ENCODE results near the gene MTUS2. TPM values are rescaled to one million over a fixed set of nuclear protein-coding genes. Genes with fewer than 3 reads are reported as not detected.
A peak's percentile ranks its signal among the peaks of the same experiment; 100 is the strongest.

MTUS2 gene
- total and polyA plus RNA-seq, 2 donors from 2014 or later: 0.06 to 0.22 TPM

GRCh38 chr13:29525757-29526156 is 705.6 kb downstream of the MTUS2 start:
- no peak overlapping the region for H3K9ac ChIP-seq (ENCODE audit: low read length in 3 of 3)
- H3K9me3 ChIP-seq (ENCODE audit: control insufficient read depth in 2 of 3, insufficient read depth in 1 of 3, low read length in 3 of 3): no peaks in the 10 kb centered on the region
- FAIRE-seq (no peak), DNase-seq (no peak)
- TF ChIP-seq CTCF (IDR thresholded peaks at IDR 0.05; ENCODE audit: borderline replicate concordance, extremely low read depth, insufficient read depth): no peak
- H3K27ac ChIP-seq (ENCODE audit: low read depth in 2 of 2, low read length in 2 of 2): no peak overlapping the region
- H3K4me3 ChIP-seq (ENCODE audit: low read length in 3 of 3): no peak overlapping the region
- H3K4me1 ChIP-seq (ENCODE audit: control insufficient read depth in 2 of 3, insufficient read depth in 2 of 3, low read depth in 1 of 3, low read length in 3 of 3): no peaks in the 10 kb centered on the region
- no peaks in the 10 kb centered on the region for H3K27me3 ChIP-seq (ENCODE audit: control insufficient read depth, insufficient read depth, low read length)
- intact Hi-C loops (cut with DNase I): no loop called here
- no peaks in the 10 kb centered on the region for H3K36me3 ChIP-seq (ENCODE audit: control insufficient read depth in 2 of 3, insufficient read depth in 3 of 3, low read length in 3 of 3)

- Histone ChIP-seq H3K9me3 (ENCODE audit: control insufficient read depth in 2 of 3, insufficient read depth in 1 of 3, low read length in 3 of 3) (no peaks in the 10 kb centered on the region), H3K27ac (ENCODE audit: low read depth in 2 of 2, low read length in 2 of 2) (no peak overlapping the region), H3K4me3 (ENCODE audit: low read length in 3 of 3) (no peak overlapping the region), H3K9ac (ENCODE audit: low read length in 3 of 3) (no peak overlapping the region), H3K27me3 (ENCODE audit: control insufficient read depth, insufficient read depth, low read length) (no peaks in the 10 kb centered on the region), H3K36me3 (ENCODE audit: control insufficient read depth in 2 of 3, insufficient read depth in 3 of 3, low read length in 3 of 3) (no peaks in the 10 kb centered on the region), H3K4me1 (ENCODE audit: control insufficient read depth in 2 of 3, insufficient read depth in 2 of 3, low read depth in 1 of 3, low read length in 3 of 3) (no peaks in the 10 kb centered on the region)
- intact Hi-C loops (cut with DNase I): no loop called here
- FAIRE-seq (no peak), DNase-seq (no peak)
- no peak for TF ChIP-seq CTCF (IDR thresholded peaks at IDR 0.05; ENCODE audit: borderline replicate concordance, extremely low read depth, insufficient read depth)
Measured at GRCh38 chr13:29526741-29527140, 706.6 kb downstream of the MTUS2 start.

GRCh38 chr13:29527511-29527910 is 707.4 kb downstream of the MTUS2 start:
- peak in 1 of 5 donors; percentile 24 for DNase-seq

More at GRCh38 chr13:29527511-29527910, 707.4 kb downstream of the MTUS2 start:
- Histone ChIP-seq H3K9ac (ENCODE audit: low read length in 3 of 3) (no peak overlapping the region), H3K4me1 (ENCODE audit: control insufficient read depth in 2 of 3, insufficient read depth in 2 of 3, low read depth in 1 of 3, low read length in 3 of 3) (no peaks in the 10 kb centered on the region), H3K9me3 (ENCODE audit: control insufficient read depth in 2 of 3, insufficient read depth in 1 of 3, low read length in 3 of 3) (no peaks in the 10 kb centered on the region), H3K27me3 (ENCODE audit: control insufficient read depth, insufficient read depth, low read length) (no peaks in the 10 kb centered on the region), H3K36me3 (ENCODE audit: control insufficient read depth in 2 of 3, insufficient read depth in 3 of 3, low read length in 3 of 3) (no peaks in the 10 kb centered on the region), H3K27ac (ENCODE audit: low read depth in 2 of 2, low read length in 2 of 2) (no peak overlapping the region), H3K4me3 (ENCODE audit: low read length in 3 of 3) (no peak overlapping the region)
- TF ChIP-seq CTCF (IDR thresholded peaks at IDR 0.05; ENCODE audit: borderline replicate concordance, extremely low read depth, insufficient read depth): no peak
- no peak for FAIRE-seq
- intact Hi-C loops (cut with DNase I): no loop called here

Measured in kidney (tissue), 14 donors.